22Rv1 (cell line): Measurements from ENCODE around the gene GDPD1.

ENCODE experiments used
- CTCF ChIP-seq: fragments of 450-650 bp; IDR thresholded peaks from 2 replicates; pipeline ENCODE4 v1.5.1; 2017; ENCODE audit warnings: mild to moderate bottlenecking
- ZFX ChIP-seq: fragments of 450-650 bp; IDR thresholded peaks from 2 replicates; pipeline ENCODE4 v1.6.1; 2017; ENCODE audit warnings: antibody characterized with exemption, borderline replicate concordance

- TF ChIP-seq CTCF: no peak
- TF ChIP-seq ZFX: no peak
Measured at GRCh38 chr17:59238906-59239305, 18.6 kb downstream of the GDPD1 start.
